GM21367 (cell line): ENCODE results near the gene CAPN13.

Experiments
- ATAC-seq: cut with Tn5 transposase; IDR thresholded peaks from one replicate; pipeline ENCODE4 v1.9.1; 2021; ENCODE audit not compliant: unreplicated experiment

Gene CAPN13

GRCh38 chr2:30786923-30787685, 20.1 kb downstream of the CAPN13 start:
- no peak for ATAC-seq

DNA sequence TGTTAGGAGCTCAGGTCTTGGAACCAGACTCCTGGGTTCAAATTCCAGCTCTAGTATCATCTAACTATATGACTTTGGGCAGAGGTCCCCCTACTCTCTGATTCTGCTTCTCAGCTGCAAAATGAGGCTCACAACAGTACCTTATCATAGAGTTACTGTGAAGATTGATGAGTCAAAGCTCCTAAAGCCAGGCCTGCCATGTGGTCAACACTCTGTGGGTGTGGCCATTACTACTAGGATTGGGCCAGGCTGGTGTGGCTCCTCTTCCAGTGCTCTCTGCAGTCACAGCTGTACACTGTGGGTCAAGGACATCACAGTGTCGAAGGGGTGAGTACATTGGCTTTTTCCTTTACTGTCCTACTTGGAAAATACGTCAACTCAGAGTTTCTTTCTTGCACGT, 22.6 kb downstream of the CAPN13 start:
- ATAC-seq = no peak

DNA sequence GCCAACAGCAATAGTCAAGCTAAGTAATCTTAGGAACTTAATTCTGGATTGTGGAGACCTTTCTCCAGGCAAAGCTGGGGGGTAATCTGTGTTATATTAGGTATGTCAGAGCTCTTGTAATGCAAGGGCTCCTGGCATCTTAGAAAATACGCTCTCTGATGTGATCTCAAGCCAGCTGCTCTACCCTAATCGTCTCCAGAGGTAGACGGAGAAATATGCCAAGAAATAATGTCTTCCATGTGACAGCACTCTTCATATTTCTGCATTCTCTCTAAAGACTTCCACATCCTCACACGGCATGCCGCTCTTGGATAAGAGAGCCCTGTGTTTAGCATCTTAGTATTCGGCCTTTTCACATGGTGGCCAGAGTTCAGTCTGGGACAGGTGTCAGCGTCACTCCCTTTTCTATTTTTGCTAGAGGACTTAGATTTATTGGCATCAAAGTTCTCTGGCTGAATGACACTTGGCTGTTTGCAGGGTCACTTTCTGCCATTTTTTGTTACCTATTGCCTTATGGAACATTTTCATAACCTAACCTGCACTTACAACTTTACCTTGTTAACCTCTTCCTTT, 25.2 kb downstream of the CAPN13 start:
- ATAC-seq = no peak

DNA sequence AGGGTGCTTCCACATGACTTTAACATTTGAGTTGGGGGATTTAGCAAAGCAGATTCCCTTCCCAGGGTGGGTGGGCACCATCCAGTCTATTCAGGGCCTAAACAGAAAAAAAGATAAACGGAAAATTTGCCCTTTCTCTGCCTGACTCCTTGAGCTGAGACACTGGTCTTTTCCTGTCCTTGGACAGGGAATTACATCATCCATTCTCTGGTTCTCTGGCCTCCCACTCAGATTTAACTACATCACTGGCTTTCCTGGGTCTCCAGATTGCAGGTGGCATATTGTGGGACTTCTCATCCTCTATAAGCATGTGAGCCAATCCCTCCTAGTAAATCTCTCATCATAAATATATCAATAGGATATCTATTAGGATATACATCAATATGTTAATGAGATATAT, 25.8 kb downstream of the CAPN13 start:
- ATAC-seq = no peak

DNA sequence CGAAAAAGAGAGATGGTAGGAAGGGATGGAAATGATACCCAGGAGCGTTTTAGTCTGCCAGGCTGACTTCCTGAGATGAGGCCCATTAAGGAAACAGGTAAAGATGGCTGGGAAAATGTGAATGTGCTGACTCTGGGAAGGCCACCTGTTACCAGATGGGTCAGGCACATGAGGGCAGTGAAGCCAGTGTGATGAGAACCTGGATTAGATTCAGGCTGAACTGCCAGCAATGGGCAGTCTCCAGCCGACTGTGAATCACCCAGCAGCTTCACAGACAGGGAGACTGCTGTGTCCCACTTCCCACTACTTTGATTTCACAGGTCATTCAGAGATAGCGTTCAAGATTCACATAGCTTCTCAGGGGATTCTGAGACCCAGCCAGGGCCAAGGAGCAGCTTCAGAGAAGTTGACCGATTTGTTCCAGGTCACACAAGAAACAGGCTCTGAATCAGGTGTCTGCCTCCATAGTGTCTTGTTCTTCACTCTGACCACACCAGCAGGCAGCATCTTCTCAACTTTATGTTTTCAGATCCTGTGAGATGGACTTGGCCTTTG, 26.4 kb downstream of the CAPN13 start:
- no peak for ATAC-seq

- no peak for ATAC-seq
Measured at GRCh38 chr2:30778611-30779010, 28.6 kb downstream of the CAPN13 start.

DNA sequence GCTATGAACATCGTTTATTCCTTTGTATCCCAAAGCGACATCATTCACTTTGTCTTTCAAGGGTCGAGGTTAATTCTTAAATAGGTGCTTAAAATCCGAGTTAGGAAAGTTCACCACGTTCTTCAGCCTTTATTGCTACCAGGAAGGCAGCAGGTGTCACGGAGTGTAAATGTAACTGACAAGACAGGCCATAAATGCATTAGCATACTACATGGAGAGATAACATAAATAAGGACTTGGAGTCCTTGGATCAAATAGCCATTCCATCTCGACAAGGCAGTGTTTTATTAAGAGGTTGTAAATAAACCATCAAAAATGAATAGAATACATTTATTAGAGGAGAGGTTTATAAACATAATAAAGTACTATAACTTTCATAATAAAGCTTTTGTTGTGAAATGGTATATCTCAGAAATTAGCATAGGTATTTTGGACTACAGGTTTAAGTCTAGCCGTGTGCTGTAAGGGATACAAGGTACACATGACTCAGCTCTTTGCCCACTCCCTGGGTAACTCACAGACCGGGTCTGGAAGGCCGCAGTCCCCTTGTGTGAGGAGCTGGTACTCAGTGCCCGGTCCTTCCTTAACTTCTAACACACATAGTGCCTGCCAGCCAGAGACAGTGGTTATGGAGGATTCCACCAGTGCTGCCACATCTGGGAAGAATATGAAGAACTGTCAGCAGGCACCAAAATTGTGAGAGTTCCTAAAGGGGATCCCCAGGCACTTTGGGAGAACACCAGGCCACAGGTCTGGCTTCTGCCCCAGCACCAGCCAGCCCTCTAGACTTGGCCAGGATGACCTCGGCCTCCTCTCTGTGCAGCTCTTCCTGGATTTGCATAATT, 29.4 kb downstream of the CAPN13 start:
- ATAC-seq = no peak

GRCh38 chr2:30776831-30777635, 30.2 kb downstream of the CAPN13 start:
- ATAC-seq = no peak

GRCh38 chr2:30775833-30776232, 31.4 kb downstream of the CAPN13 start:
- ATAC-seq = no peak

- no peak for ATAC-seq
Measured at GRCh38 chr2:30772021-30772705, 35.1 kb downstream of the CAPN13 start.

DNA sequence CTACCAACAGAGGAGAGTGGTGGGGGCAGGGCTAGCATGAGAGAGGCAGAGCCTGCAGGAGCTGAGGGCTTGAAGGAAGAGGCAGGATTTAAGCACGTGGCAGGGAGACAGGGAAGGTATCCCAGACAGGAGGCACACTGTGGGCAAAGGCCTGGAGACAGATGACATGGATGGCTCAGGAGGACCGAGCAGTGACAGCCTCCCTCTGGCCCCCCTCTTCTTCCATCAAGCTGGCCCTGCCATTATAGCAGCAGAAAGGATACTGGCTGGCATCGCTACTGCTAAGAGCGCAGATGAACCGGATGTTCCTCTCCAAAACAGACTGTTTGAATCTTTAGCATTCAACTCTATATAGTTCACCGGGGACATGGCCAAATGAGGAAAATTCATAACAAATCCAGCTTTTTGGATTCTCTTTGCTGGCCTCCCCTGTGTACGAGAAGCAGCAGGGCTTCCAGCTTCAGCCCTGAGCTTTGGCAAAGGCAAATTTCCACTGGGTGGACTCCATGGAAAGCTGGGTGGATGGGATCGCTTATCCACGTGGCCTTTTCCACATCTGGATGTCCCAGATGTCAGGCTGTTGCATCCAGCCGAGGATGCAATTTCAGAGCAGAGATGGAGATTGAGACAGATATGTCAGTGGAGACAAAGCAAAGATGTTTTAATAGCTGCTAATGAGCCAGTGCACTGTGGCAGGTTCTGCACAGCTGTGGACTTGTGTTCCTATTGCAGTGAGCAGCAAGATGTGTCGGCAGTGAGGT, 36.2 kb downstream of the CAPN13 start:
- no peak for ATAC-seq

DNA sequence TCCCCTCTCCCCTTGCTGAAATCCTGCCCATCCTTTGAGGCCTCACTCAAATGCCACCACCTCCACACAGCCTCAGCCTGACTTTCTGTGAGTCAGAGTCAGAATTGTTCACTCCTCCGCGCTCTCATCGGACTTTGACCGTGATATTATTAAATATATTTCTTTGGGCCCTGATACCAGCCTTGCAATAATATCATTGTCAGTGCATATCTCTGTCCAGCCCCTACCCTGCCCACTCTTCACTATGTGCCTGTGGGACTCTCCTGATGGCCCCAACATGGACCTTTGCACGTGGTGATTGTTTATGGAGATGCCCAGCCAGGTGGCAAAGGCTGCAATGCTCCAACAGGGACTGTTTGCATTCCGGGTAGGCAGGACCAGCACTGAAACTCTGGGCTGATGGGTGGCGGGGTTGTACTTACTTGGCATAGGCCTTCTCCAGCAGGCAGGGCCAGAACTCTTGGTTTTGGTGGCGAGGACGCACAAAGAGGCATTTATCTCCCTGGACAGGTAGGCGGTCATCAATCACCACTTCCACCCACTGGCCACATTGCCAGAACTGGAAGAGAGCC, 37.3 kb downstream of the CAPN13 start:
- ATAC-seq = no peak

- ATAC-seq = no peak
Measured at GRCh38 chr2:30769481-30769780, 37.8 kb downstream of the CAPN13 start.

DNA sequence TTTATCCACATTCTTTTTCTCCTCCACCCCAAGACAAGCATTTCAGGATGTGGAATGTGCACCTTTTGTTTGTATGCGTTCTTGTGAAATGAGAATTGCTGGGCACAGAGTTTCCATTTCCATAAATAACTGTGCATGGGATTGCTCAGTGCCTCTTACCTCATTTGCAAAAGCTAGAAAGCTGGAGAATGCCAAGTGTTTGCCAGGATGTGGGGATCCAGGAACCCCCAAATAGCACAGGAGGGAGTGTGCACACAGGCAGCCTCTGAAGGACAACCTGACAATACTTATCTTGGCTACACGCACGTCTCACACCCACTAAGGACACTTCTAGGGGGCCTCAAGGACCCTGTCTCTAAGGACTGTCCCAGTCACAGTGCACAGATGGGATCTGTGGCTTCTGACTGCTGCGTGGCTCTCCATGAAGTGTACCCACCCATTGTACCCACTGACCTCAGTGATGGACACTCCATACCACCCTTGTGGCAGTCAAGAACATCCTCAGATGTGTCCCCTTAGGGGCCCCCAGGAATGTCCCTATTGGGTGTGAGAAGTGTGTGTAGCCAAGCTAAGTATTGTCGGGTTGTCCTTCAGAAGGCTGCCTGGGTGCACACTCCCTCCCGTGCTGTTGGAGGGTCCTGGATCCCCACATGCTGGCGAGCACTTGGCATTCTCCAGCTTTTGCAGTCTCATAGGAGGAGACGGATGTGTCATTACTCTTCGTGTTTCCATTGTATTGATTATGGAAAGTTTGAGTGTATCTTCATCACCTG, 38.4 kb downstream of the CAPN13 start:
- ATAC-seq = no peak

DNA sequence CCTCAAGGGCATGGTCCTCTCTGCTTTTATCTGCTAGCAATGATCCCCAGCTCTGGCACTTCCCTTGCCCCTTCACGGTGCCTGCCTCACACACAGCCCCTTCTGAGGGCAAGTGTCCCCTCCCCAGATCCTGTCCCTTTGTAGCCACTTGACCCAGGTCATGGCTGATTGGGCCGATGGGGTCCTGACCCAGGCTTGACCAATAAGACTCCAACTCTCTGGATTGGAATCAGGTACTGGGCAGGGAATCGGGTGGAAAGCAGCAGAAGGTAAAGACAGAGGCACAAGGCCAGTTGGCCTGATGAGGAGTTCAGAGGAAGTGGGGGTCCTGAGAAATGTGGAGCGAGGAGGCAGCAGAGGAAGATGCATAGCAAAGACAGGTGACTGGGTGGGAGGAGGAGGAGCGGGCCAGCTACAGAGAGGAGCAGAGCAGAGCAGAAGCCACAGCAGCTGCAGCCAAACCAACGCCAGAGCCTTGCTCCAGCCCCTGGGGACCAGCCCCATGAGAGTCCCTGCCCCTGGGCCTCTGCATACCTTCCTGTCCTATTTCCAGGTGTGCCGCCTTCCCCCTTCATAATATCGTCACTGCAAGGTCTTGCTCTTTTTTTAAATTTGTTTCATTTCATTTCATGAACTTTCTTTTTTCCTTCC, 39.1 kb downstream of the CAPN13 start:
- no peak for ATAC-seq

- no peak for ATAC-seq
Measured at GRCh38 chr2:30766666-30767065, 40.6 kb downstream of the CAPN13 start.

- no peak for ATAC-seq
Measured at GRCh38 chr2:30765876-30766470, 41.3 kb downstream of the CAPN13 start.

GRCh38 chr2:30765191-30765590, 42.1 kb downstream of the CAPN13 start:
- ATAC-seq = no peak
